Measurements from ENCODE around the gene DUSP28. TPM values are rescaled to one million over a fixed set of nuclear protein-coding genes. Genes with fewer than 3 reads are reported as not detected.

DUSP28 gene
- total and polyA plus RNA-seq, 2 of the 8 experiments (the other 6 are each of a cell fraction or from before 2014, with no cell fraction given): 2.1 to 2.3 TPM

DNA sequence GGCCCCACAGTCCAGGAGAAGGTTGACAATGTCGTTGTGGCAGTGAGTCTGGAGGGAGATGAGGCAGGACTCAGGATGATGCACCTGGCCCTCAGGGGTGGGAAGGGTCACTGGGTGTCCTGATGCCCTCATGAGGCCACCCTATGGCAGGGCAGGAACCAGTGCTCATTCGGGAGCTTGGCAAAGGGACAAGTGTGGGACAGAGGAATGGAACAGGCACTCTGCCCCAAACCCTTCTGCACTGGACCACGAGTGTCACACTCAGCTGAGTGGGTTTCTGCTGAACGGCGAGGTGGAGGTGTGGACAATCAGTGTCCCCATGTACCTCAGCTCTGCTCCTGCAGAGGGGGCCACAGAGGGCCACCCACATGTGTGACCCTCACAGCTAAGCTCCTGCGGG is 34.4 kb upstream of the DUSP28 start:
- no peak overlapping the region for H2BK12ac ChIP-seq (ENCODE audit: low read depth, low read length)
- no peak overlapping the region for H2AK5ac ChIP-seq (ENCODE audit: low read depth, low read length)
- H3K79me2 ChIP-seq (ENCODE audit: control insufficient read depth in 1 of 2, insufficient read depth in 2 of 2, low read length in 2 of 2): no peaks in the 10 kb centered on the region
- H3K9me3 ChIP-seq (ENCODE audit: insufficient read depth in 2 of 2, low read depth in 1 of 2, low read length in 1 of 2): peaks cover 29 to 66% of the 10 kb centered on the region in 2 experiments
- H3K14ac ChIP-seq (ENCODE audit: insufficient read length): no peak overlapping the region
- no peak overlapping the region for H2AFZ ChIP-seq (ENCODE audit: low read length)
- TF ChIP-seq KDM1A (IDR thresholded peaks at IDR 0.05; ENCODE audit: borderline replicate concordance, low read length) (no peak), BACH1 (IDR thresholded peaks at IDR 0.05; ENCODE audit: low read length) (no peak), EGR1 (IDR thresholded peaks at IDR 0.05; ENCODE audit: borderline replicate concordance, low read depth, low read length) (no peak), SAP30 (IDR thresholded peaks at IDR 0.05; ENCODE audit: insufficient read depth, insufficient replicate concordance, low read length) (no peak), CHD1 (IDR thresholded peaks at IDR 0.05; ENCODE audit: low read depth, low read length) (no peak), SUZ12 (IDR thresholded peaks at IDR 0.05; ENCODE audit: low read length) (no peak), RBBP5 (IDR thresholded peaks at IDR 0.05; ENCODE audit: borderline replicate concordance, low read depth, low read length) (no peak), TEAD4 (IDR thresholded peaks at IDR 0.05; ENCODE audit: low read depth, low read length) (no peak), RXRA (IDR thresholded peaks at IDR 0.05; ENCODE audit: insufficient read depth, low read depth, low read length) (no peak), CBX8 (IDR thresholded peaks at IDR 0.05; ENCODE audit: borderline replicate concordance, low read depth, low read length) (no peak), CHD2 (IDR thresholded peaks at IDR 0.05; ENCODE audit: low read length) (no peak), ZNF274 (IDR thresholded peaks at IDR 0.05; ENCODE audit: borderline replicate concordance, extremely low read depth, low read length) (no peak)
- no peak overlapping the region for H4K8ac ChIP-seq (ENCODE audit: extremely low read depth, insufficient read depth, low read length)
- DNase-seq (ENCODE audit: low read depth in 1 of 2, low spot score in 2 of 2) (peak in 1 of 2 experiments; percentile 13), FAIRE-seq (no peak)
- H3K9ac ChIP-seq (replicated peaks in 1 of 4; ENCODE audit: extremely low read depth in 1 of 4, low read depth in 3 of 4, low read length in 3 of 4): no peak overlapping the region
- no peak overlapping the region for H4K91ac ChIP-seq (replicated peaks; ENCODE audit: insufficient read length, low read length)
- 81% methylated on average over 6 of the region's 6 CpGs; no CpG with 5 or more reads in 1 of the 2 experiments for WGBS, 2 experiments (ENCODE audit: extremely low coverage in 1 of 2, insufficient coverage in 1 of 2, insufficient read length in 1 of 2, insufficient replicate concordance in 2 of 2, low coverage in 1 of 2, low lambda C conversion rate in 2 of 2, missing lambda C conversion rate in 1 of 2)
- no peak overlapping the region for H2BK20ac ChIP-seq (ENCODE audit: low read length)
- no peak overlapping the region for H2BK15ac ChIP-seq (ENCODE audit: low read length)
- H3K27ac ChIP-seq (ENCODE audit: low read depth, low read length): no peak overlapping the region
- POLR2A ChIA-PET (ENCODE audit: partially characterized antibody): no interaction called here
- no peak overlapping the region for H3K18ac ChIP-seq (ENCODE audit: extremely low read depth, low read length)
- H3K27me3 ChIP-seq (replicated peaks in 1 of 4; ENCODE audit: control insufficient read depth in 3 of 4, extremely low read depth in 1 of 4, insufficient read depth in 3 of 4, low read length in 3 of 4): peaks cover 0 to 2% (median under 1%) of the 10 kb centered on the region in 4 experiments; a peak in 3 of 7 replicates
- peaks cover 0 to under 1% (median 0%) of the 10 kb centered on the region in 4 experiments; a peak in 1 of 7 replicates for H3K4me1 ChIP-seq (replicated peaks in 1 of 4; ENCODE audit: control insufficient read depth in 3 of 4, insufficient read depth in 4 of 4, low read length in 3 of 4)
- H3K4me3 ChIP-seq (ENCODE audit: extremely low read depth in 1 of 4, insufficient read depth in 2 of 4, low read depth in 3 of 4, low read length in 4 of 4): no peak overlapping the region
- H3K36me3 ChIP-seq (ENCODE audit: control insufficient read depth in 2 of 4, insufficient read depth in 4 of 4, low read length in 3 of 4): no peaks in the 10 kb centered on the region; a peak in 1 of 8 replicates
- H3K56ac ChIP-seq (replicated peaks; ENCODE audit: insufficient read length, low read depth, low read length): no peak overlapping the region
- H2BK120ac ChIP-seq (replicated peaks; ENCODE audit: low read depth, low read length): no peak overlapping the region
- H3K79me1 ChIP-seq (ENCODE audit: low read depth, low read length): no peaks in the 10 kb centered on the region; the same call in 1 of the 2 replicates
- H4K20me1 ChIP-seq (replicated peaks in 1 of 2; ENCODE audit: control insufficient read depth in 1 of 2, insufficient read depth in 2 of 2, low read length in 2 of 2): peaks cover 0 to 1% of the 10 kb centered on the region in 2 experiments
- H3K23ac ChIP-seq (ENCODE audit: insufficient read length): no peak overlapping the region
- no peak overlapping the region for H4K5ac ChIP-seq (ENCODE audit: insufficient read length, low read depth, low read length)
- H3K4ac ChIP-seq (replicated peaks; ENCODE audit: insufficient read length, low read depth, low read length): no peak overlapping the region
- H3K4me2 ChIP-seq (ENCODE audit: insufficient read depth in 1 of 2, low read depth in 2 of 2, low read length in 2 of 2): no peak overlapping the region
- H2BK5ac ChIP-seq (ENCODE audit: low read depth, low read length): no peak overlapping the region
- CTCF ChIA-PET (ENCODE audit: partially characterized antibody): interaction anchor here (0.5 to 3.4 kb wide), 2 partner anchors 12 to 24 kb away, joined by 3 to 14 read pairs; no protein-coding TSS in a partner anchor
- H3K23me2 ChIP-seq (ENCODE audit: low read depth, low read length): peaks cover 7% of the 10 kb centered on the region; the same call in 1 of the 2 replicates

Measured in H1 (cell line).